ENCODE results near the gene GTPBP4.

The GTPBP4 gene

GRCh38 chr10:987870-988666 is at the start of gene GTPBP4:
TSS of gene GTPBP4 (plus strand) at chr10:988434. CDS start at chr10:988480, 46 bp downstream.
- peak; percentile 90 for DNase-seq

DNA sequence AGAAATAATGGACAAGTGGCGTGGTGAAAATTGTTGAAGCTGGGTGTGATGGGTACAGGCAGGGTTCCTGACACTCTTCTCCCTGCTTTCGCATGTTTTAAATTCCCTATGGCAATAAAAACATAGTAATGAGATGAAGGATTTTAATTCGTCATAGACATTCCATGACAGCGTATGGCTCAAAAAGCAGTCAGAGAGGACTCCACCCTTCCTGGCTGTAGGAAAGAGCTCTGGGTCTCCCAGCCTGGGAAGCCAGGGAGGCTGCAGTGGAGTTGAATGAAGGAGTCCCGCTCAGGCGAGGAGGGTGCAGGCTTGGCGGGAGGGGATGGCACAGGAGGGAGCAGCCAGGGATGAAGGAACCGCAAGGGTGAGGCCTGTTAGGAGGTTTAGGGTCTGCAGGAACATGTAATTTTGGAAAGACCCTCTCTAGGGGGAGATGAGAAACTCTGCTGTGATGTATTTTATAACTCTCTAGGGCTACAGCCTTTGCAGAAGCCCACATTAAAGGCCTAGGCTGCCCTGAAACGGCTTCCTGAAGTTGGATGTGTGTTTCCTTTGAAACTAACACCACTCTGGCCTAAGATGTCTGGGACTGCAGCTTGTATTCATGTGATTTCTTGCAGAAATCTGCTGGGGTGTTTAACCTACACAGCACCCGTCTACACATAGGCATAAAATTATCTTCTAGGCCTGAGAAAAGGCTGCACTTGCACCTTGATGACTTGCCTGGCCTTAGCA is 49.1 kb upstream of the GTPBP4 start:
- no peak for DNase-seq

- DNase-seq = no peak
These were observed 44.8 kb upstream of the GTPBP4 start for GRCh38 chr10:943334-944033.

- DNase-seq = no peak
These were observed 44.0 kb upstream of the GTPBP4 start for GRCh38 chr10:944034-944831.

DNA sequence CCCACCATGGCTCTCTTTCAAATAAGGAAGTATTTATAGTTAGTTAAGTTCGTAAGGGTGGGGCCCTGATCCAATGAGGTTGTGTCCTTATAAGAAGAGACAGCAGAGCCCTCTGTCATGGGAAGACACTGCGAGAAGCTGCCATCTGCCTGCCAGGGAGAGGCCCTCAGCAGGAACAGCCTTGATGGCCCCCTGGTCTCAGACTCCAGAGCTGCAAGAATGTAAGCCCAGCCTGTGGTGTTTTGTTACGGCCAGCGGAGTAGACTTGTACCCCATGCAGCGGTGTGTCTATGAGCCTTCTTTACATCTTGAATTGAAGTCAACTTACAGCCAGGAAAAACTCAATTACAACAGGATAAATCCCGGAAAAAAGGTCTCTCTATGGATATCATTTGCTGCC is 42.5 kb upstream of the GTPBP4 start:
- DNase-seq = no peak

DNA sequence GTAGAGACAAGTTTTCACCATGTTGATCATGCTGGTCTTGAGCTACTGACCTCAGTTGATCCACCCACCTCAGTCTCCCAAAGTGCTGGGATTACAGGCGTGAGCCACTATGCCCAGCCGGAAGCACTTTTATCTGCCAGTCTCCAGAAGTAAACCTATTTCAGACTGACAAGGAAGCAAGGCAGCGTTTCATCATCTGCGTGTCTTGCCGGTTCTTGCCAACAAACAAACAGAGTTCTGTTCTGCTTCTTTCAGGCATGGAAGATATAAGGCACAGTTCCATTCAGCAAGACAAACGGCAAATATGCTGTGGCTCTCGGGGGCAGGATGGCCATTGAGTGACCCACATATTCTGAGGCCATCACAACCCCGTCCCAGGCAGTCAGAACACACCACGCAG is 41.2 kb upstream of the GTPBP4 start:
- no peak for DNase-seq

- DNase-seq = no peak
These were observed 40.4 kb upstream of the GTPBP4 start for GRCh38 chr10:947881-948280.

DNA sequence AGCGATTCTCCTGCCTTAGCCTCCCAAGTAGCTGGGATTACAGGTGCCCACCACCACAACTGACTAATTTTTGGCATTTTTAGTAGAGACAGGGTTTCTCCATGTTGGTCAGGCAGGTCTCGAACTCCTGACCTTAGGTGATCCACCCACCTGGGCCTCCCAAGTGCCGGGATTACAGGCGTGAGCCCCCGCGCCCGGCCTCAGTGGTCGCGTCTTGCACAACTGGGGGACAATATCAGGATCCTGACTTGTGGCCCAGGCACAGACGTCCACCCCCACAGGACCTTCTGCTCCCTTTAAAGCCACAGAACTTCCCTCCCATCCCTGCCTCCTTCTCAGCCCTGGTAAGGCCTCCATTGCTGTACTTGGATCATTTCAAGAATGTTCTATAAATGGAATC is 39.9 kb upstream of the GTPBP4 start:
- DNase-seq = no peak

GRCh38 chr10:949446-949845 is 38.8 kb upstream of the GTPBP4 start:
- DNase-seq = no peak

DNA sequence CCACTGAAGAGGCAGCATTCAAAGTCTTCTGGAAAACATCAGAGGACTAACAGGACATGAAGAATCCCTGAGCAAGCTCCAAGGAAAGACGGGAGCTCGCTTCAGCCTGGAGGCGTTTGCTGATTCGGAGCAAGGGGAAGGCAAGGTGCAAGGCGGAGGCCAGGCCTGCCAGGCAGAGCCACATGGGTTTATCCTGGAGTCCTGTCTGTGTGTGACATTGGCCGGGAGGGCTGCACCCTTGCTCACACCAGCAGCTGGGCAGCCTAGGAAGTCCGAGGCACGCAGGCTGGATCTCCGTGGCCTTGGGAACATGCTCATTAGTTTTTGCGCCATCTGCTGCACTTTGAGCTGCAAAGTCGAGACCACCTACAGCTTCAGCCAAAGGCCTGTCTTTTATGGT is 34.4 kb upstream of the GTPBP4 start:
- no peak for DNase-seq

DNA sequence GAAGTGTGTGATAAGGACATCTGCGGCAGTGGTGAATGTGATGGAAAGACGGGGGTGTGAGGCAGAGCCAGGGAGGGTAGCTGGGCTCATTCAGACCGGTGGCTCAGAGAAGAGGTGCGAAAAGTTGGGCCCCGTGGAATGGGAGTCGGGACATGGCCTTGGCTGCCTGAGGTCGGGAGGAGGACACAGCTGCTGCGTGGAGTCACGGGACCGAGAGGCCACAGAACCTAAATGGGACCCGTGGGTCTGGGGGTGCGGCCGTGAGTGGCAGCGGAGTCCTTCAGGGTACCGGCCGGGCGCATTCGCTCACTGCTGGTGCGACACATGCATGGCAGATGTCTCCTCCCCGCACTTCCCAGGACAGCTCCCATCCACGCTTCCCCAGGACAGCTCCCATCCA is 33.8 kb upstream of the GTPBP4 start:
- DNase-seq = no peak

GRCh38 chr10:955127-955819 is 33.0 kb upstream of the GTPBP4 start:
- no peak for DNase-seq

- no peak for DNase-seq
These were observed 32.4 kb upstream of the GTPBP4 start for GRCh38 chr10:955820-956217.

DNA sequence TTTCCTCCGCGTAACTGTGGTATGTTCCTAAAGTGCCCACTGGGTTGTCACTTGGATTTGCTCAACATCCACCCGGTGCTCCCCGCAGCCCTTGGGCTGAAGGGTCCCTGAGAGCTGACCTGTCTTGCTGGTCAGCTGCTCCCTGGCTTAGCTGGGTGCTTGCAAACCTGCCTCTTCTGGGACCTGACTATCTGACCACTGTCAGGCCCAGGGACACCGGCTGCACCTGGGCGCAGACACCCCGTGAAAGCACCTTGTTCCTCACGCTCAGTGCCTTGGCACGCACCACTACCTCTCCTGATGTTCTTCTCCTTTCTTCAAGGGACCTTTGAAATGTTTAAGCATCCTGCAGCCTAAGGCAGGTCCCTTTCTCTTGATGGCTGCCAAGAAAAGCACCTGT is 30.1 kb upstream of the GTPBP4 start:
- DNase-seq = no peak

DNA sequence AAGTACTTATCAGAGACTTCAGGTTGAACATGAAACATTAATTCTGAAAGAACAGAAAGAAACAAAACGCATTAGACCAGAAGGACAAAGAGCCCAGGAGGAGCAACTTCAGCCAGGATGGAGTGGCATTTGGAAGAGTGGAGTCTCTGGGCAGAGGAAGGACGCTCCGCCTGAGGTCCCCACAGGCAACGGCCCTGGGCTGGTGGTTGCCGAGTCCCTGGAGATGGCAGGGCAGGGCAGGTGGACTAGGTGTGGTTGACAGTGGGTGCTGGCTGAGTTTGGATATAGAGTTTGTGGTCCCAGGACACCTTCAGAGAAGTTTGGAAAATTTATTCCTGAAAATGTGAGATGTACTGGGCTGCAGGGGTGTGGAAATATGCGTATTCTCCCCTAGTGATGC is 29.4 kb upstream of the GTPBP4 start:
- no peak for DNase-seq

GRCh38 chr10:962342-962741 is 25.9 kb upstream of the GTPBP4 start:
- no peak for DNase-seq

GRCh38 chr10:963186-963585 is 25.0 kb upstream of the GTPBP4 start:
- no peak for DNase-seq

- no peak for DNase-seq
These were observed 24.6 kb upstream of the GTPBP4 start for GRCh38 chr10:963655-964054.

- no peak for DNase-seq
These were observed 23.8 kb upstream of the GTPBP4 start for GRCh38 chr10:964321-964987.

GRCh38 chr10:964988-965417 is 23.2 kb upstream of the GTPBP4 start:
- no peak for DNase-seq

- DNase-seq = no peak
These were observed 21.6 kb upstream of the GTPBP4 start for GRCh38 chr10:966466-967235.

All from NCI-H510A (cell line).